Muscle of back (tissue), 11 donors: ENCODE data around the gene LRRC43. TPM values are rescaled to one million over a fixed set of nuclear protein-coding genes. Genes with fewer than 3 reads are reported as not detected.

Source experiments
- DNase-seq, 3 donors: peaks; one replicate each; pipeline versions ENCODE4 v3.0.0 to v3.0.0-alpha.2; 2013
- polyA plus RNA-seq, 10 donors: library from polyadenylated mRNA; unstranded; fragments of 120-200 nt; gene quantifications; one replicate each; pipeline ENCODE4 v1.2.1, GENCODE V29; 2013; ENCODE audit not compliant: insufficient read length in 10 of 10

Gene LRRC43
- polyA plus RNA-seq, 10 donors, result 0.22 to 0.80 (median 0.38) TPM; not detected in 2

DNA sequence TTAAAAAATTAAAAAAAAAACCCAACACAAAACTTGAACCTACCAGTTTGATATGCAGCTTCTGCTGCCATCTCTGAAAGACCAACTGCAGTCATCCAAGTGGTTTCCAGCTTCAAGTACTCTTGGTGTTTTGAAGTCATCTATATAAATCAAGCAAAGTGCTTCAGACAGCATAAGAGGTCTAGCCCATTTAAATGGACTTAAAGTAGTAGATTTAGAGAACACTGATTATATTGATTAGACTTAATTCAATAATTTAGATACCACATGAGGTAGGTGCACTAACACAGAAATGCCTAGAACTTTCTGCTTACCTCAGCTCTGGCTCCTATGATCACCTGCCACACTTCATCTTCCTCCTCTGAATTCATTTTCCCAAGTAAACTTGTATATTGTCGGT lies 33.5 kb downstream of the LRRC43 start:
- no peak for DNase-seq

DNA sequence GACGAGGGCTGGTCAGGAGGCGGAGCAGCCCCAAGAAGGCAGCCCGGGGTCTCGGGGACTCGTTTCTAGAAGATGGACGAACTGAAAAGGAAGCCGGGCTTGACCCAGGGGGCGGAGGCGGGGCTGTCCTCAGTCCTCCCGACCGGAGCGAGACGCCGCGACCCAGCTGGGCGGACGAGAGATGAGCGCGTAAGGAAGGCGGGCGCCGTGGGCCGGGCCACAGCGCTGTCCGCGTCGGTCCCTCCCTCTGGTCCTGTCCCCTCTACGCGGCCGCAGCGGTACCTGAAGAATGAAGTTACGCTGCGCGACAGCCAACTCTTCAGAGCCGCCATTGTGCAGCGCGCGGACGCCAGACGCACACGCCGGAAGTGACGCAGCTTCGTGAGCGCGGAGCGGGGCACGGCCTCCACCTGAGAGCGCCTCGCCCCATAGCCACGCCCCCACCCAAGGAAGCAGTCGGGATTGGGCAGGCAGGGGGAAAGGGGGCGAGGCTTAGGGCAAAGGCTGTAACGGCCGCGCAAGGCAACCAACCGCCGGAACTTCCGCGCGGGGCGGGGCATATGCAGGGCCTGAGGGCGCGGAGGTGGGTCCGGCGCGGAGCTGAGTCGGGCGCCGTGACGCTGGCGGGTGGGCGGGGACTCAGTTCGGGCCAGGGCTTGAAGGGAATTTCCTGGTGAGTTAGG lies 42.9 kb downstream of the LRRC43 start, which contains the start of gene DIABLO:
TSS of gene DIABLO (minus strand) at position 370 of the 683 bp plus-strand sequence. CDS start at position 332, 38 bp downstream.
- peak; percentile 100 for DNase-seq

DNA sequence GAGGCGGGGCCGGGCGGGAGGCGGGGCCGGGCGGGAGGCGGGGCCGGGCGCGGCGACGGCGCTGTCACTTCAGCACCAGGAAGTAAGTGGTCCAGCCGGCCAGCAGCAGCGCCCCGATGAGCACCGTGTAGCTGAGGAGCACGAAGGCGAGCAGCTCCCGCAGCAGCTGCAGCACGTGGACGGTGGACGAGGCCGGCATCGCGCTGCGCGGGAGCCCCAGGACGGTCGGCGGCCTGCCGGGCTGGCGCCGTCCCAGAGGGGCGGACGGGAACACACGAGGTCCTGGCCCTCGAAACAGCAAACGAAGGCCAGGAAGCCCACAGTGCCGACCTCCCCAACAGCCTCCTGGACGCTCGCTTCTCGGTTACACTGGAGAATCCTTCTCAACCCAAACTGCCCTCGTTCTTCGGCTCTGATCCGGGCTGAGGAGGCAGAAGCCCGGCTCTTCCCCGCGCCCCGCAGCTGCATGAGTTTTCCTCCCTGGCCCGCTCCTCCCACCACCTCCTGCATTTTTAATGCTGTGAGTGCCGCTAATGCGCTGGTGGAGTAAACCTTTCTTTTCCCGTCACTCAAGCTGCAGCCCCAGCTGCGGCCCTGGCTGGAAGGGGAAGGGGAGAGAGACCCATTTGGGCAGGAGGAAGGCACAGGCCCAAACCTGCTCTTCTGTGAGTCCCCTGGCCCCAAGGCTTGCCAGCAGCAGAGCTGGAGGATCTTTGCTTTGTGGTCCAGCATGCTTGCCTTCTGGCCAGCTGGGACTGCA lies 43.6 kb downstream of the LRRC43 start:
- no peak for DNase-seq

DNA sequence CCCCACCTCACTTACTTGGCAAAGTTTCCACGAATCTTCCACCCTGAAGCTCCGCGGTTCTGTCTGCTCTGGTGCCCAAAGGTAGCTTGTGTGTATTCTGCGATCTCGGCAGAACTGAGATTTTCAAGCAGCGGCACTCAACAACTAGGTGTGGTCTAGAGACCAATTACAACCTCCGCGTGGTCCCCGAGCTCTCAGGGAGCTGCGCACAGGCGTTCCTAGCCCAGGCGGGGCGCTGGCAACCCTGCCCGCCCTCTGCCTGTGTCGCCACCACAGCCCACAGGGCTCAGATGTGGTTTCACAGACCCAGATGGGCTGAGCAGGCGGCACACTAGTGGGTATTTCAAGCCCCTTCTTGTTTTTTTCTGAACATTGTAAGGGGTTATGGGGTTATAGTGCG lies 44.4 kb downstream of the LRRC43 start:
- no peak for DNase-seq

DNA sequence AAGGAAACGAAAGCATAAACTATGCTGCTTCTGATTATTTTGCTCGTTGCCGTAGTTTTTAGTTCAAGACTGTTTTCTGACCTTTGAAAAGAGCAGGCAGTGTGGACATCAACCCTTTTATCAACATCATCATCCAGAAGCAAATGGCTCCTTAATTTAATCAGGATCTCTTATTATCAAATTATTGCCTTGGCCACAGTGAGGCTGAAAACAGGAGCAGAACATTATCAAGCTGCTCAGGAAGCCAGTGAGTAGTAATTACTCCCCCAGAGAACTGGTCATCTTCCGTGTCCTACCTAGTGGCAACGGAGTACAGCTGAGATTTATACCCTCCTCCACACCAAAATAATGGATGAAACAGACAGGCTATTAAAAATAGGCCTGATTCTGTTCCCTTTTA lies 45.2 kb downstream of the LRRC43 start:
- DNase-seq, result no peak

DNA sequence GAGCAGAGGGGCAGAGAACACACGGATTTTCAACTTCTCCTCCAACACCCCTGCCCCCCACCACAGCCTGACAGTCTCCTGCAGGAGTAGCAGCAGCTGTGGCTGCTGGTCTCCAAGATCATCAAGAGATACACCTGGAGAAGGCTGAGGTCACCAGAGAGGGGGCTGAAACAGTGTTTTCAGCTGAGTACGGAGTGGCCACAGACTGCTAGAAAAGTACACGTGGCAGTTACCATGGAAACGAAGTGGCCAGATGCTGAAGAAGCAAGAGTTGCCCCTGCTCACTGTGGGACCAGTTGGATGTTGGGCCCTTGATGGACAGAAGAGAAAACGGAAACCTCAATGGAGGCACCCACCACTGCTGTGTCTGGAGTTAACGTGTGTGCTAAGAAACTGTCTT lies 47.9 kb downstream of the LRRC43 start:
- no peak for DNase-seq

DNA sequence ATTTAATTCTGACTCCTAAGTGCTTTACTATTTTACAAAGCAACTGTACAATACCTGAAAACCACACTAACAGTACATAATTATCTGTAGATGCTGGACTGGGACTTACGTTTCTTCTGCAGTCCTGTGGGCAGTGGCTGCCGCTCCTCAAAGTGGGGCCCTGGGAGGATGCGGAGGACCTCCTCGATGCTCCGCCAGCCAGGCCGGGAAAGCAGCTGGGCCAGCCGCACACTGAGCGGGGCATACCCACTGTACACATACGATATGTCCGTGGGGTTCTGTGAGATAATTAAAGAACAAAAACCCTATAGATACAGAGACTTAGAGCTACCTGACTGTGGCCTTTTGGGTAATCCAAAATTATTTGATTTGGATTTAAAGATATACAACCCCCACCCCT lies 49.8 kb downstream of the LRRC43 start:
- no peak for DNase-seq

DNA sequence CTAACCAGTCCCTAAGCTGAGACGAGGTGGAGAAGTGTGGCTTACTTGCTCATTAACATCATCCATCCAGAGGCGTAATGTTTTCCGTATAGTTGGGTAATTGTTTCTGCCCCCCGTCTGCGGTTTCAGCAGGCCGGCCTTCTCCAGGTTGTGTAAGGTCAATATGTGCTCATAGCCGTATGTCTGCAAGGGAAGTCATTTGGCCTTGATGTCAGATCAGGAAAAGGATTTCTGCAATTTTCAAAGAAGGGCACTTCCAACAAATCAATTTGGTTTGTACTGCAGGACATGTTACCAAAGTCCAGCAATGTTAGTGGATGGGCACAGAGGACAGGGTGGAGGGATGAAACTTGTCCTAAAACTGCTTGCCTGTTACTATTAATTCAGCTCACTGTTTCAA lies 52.8 kb downstream of the LRRC43 start:
- DNase-seq, result no peak

DNA sequence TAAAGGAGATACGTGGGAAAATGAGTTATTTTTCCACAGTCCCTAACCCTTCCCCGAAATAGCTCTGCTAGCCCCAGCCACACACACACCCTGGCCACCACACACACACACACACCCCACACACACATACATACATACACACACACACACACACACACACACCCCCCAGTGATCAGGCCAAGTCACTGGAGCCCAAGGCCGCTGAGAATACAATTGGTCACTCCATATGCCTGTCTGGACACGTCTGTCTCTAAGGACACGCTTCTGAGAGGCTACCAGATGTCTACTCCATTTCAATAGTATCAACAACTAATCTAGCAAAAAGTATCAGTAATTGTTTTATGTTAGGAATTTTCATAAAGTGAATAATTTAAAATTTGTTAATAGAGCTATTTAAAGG lies 55.9 kb downstream of the LRRC43 start:
- DNase-seq, result no peak

DNA sequence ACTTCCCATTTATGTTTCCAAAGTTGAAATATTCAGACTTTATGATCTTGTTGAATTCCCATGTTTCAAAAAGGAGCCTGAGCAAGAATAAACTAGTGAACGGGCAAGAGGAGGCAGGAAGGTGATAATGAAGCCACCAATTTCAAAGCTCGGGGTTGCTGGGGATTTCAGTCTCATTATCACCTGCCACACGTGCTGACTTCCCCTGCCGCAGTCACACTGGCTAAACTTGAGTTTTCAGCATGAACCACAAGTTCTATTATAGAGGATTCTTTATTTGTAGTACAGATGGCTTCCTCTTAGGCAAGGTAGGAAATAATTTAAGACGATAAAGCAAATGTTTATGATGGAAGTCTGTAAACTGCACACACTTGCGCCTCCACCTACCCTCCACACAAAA lies 61.0 kb downstream of the LRRC43 start:
- no peak for DNase-seq

DNA sequence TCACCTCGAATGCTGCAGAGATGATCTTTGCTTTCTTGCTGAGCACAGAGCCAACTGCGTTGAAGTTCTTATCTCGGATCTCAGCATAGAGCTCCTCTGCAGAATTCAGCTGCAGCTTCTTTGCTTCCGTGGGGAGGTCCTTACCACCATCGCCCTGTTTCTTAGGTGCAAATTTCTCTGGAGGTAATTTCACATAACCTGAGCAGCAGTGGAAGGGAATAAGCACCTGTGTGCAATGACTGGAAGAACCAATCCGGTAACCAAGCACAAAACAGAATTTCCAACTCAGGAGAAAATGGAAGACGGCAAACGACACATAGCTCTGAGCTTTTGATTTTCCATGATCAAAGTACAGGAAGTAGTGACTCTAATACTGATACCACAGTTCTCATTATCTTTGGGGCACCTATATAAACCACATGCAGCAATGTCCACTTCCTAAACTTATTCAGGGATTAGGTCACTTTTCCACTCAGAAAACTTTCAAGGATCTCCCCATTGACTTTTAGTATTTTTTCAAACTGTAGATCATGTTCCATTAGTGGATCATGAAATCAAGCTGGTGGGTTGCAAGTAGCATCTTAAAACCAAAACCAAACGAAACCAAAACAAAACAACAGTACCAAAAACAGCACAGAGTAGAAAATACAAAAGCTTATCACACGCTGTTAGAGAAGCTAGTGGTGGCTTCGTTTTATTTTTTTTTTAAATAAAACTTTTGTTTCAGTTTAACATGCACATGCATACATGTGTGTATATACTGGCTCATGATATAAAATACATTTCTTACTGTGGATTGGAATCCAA lies 61.8 kb downstream of the LRRC43 start:
- DNase-seq, result no peak

DNA sequence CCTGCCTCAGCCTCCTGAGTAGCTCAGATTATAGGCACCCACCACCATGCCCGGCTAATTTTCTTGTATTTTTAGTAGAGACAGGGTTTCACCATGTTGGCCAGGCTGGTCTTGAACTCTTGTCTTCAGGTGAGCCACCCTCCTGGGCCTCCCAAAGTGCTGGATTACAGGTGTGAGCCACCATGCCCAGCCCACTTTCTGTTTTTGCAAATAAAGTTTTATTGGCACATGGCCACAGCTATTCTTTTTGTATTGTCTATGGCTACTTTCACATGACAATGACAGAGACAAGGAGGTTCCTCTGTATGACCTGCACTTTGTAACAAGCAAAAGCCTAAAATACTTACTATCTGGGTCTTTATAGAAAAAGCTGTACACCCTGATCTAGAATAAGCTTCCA lies 62.6 kb downstream of the LRRC43 start:
- DNase-seq, result no peak

DNA sequence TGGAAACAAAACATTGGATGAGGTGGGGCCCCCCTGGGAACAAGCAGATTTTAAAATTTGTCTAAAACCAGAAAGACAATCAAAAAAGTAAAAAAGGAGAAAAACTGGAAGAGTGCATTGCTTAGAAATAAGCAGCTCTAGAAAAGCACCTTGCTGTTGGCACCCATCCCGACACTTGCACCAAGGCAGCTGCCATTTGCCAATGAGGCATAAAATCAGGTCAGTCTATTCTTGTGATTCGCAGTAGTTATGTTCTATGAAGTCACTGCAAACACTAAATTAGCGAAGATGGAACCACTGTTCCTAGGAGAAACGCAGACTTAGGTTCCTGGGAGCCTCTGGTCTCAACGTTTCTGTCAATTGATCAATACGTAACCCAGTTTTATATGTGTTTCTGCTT lies 67.1 kb downstream of the LRRC43 start:
- no peak for DNase-seq

DNA sequence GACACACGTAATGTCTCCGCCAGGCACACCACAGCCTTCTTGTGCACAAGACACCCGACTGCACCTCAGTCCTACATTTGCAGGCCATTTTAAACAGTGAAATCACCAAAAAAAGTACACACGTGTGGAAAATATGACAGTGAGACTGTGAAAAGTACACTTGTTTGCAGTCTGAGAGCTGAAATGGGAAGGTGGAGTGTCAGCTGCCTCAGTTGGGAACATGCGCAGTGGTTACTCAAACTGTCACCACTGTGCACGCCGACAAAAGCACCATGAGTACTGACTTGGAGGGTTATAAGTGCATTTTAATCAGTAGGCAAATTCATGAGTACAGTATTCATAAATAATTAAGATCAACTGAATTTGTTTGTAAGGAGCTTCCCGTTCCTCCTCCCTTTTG lies 67.6 kb downstream of the LRRC43 start:
- no peak for DNase-seq

Other genes starting within 250 kb of the LRRC43 start
- 10 to 100 TPM; 12.5 to 17.5 (median 14.7) TPM for gene BCL7A, start 161.2 kb upstream of the LRRC43 start, polyA plus RNA-seq
- gene MLXIP, start 104.4 kb upstream of the LRRC43 start, polyA plus RNA-seq, result 10 to 100 TPM; 22.1 to 36.0 (median 28.1) TPM
- not detected for gene IL31, start 8.9 kb upstream of the LRRC43 start, polyA plus RNA-seq
- gene B3GNT4, start 20.6 kb downstream of the LRRC43 start, polyA plus RNA-seq, result under 1 TPM in 9 of 10 donors, not detected in 1; 0.19 to 0.64 (median 0.48) TPM
- 10 to 100 TPM; 25.8 to 43.3 (median 38.0) TPM for gene DIABLO, start 42.9 kb downstream of the LRRC43 start, polyA plus RNA-seq
- 10 to 100 TPM in 9 of 10 donors, 1 to 10 TPM in 1; 10.0 to 14.0 (median 12.7) TPM for gene VPS33A, start 83.4 kb downstream of the LRRC43 start, polyA plus RNA-seq
- gene CLIP1, start 239.5 kb downstream of the LRRC43 start, polyA plus RNA-seq, result 10 to 100 TPM; 17.1 to 27.6 (median 22.2) TPM